Thymus (tissue), 11 donors: Measurements from ENCODE around the gene UBR4. TPM values are rescaled to one million over a fixed set of nuclear protein-coding genes. Genes with fewer than 3 reads are reported as not detected.

Experiments used
- DNase-seq, 9 donors: peaks; one replicate each; pipeline ENCODE4 v3.0.0-alpha.2; 2013; ENCODE audit warnings: low spot score in 9 of 9, low read depth in 6 of 9, missing footprints in 1 of 9
- H3K27ac ChIP-seq, 2 donors: one replicate each; pipeline ENCODE4 v1.5.1; 2013; ENCODE audit warnings: control low read depth in 1 of 2, low read depth in 1 of 2, low read length in 1 of 2, mild to moderate bottlenecking in 1 of 2, moderate library complexity in 1 of 2
- H3K27me3 ChIP-seq, 2 donors: one replicate each; pipeline ENCODE4 v1.5.1; 2013; ENCODE audit warnings: low read length in 1 of 2; ENCODE audit not compliant: control insufficient read depth in 2 of 2, insufficient read depth in 1 of 2
- H3K36me3 ChIP-seq, 2 donors: one replicate each; pipeline ENCODE4 v1.5.1; 2013; ENCODE audit warnings: low read length in 1 of 2, mild to moderate bottlenecking in 1 of 2, moderate library complexity in 1 of 2; ENCODE audit not compliant: control insufficient read depth in 2 of 2, insufficient read depth in 2 of 2
- H3K4me1 ChIP-seq, 2 donors: one replicate each; pipeline ENCODE4 v1.5.1; 2013; ENCODE audit warnings: low read length in 2 of 2; ENCODE audit not compliant: control insufficient read depth in 2 of 2, insufficient read depth in 2 of 2
- H3K4me3 ChIP-seq, 2 donors: one replicate each; pipeline ENCODE4 v1.5.1; 2013; ENCODE audit warnings: low read length in 2 of 2, control low read depth in 1 of 2, mild to moderate bottlenecking in 1 of 2
- H3K9me3 ChIP-seq, 2 donors: one replicate each; pipeline ENCODE4 v1.5.1; 2013; ENCODE audit warnings: low read length in 1 of 2, mild to moderate bottlenecking in 1 of 2; ENCODE audit not compliant: control insufficient read depth in 2 of 2, insufficient read depth in 1 of 2
- whole genome bisulfite sequencing: extraction: QIAGEN DNeasy Blood & Tissue Kit; methylation state at CpG from one replicate; pipeline ENCODE4 v1.1.7; 2013; 5-methylcytosine and 5-hydroxymethylcytosine counted together
- polyA plus RNA-seq: library from polyadenylated mRNA; stranded (reverse); fragments of 200-250 nt; gene quantifications from one replicate; pipeline ENCODE4 v1.2.3, GENCODE V29; 2013
- total RNA-seq: library from RNA; stranded (reverse); fragments of 120-200 nt; gene quantifications from one replicate; pipeline ENCODE4 v1.2.4, GENCODE V29; 2013
- donor health status: healthy.

The UBR4 gene
- total and polyA plus RNA-seq, 2 donors, result 38.3 to 165 TPM

- no peak for DNase-seq
- no peaks in the 10 kb centered on the region for H3K9me3 ChIP-seq
- H3K4me1 ChIP-seq, result no peaks in the 10 kb centered on the region
- H3K27me3 ChIP-seq, result peaks cover 0 to 12% of the 10 kb centered on the region in 2 donors
- no peaks in the 10 kb centered on the region for H3K36me3 ChIP-seq
- H3K4me3 ChIP-seq, result no peak overlapping the region
- WGBS, result 92% methylated on average over 18 of the region's 18 CpGs
- H3K27ac ChIP-seq, result no peak overlapping the region
Observed at GRCh38 chr1:19045898-19046880, 163.9 kb downstream of the UBR4 start.

- Histone ChIP-seq H3K27ac (no peak overlapping the region), H3K4me1 (no peaks in the 10 kb centered on the region), H3K36me3 (no peaks in the 10 kb centered on the region), H3K27me3 (peaks cover 0 to 15% of the 10 kb centered on the region in 2 donors), H3K4me3 (no peak overlapping the region), H3K9me3 (no peaks in the 10 kb centered on the region)
- no peak for DNase-seq
- 83% methylated on average over 24 of the region's 24 CpGs for WGBS
Observed at GRCh38 chr1:19044975-19045831, 164.9 kb downstream of the UBR4 start.

- Histone ChIP-seq H3K4me1 (no peaks in the 10 kb centered on the region), H3K9me3 (no peaks in the 10 kb centered on the region), H3K27ac (no peak overlapping the region), H3K4me3 (no peak overlapping the region), H3K27me3 (peaks cover 0 to 15% of the 10 kb centered on the region in 2 donors), H3K36me3 (no peaks in the 10 kb centered on the region)
- WGBS, result 84% methylated on average over 6 of the region's 6 CpGs
- DNase-seq, result no peak
Observed at GRCh38 chr1:19044471-19044870, 165.6 kb downstream of the UBR4 start.

- Histone ChIP-seq H3K36me3 (no peaks in the 10 kb centered on the region), H3K4me3 (no peak overlapping the region), H3K27ac (no peak overlapping the region), H3K9me3 (no peaks in the 10 kb centered on the region), H3K27me3 (peaks cover 0 to 15% of the 10 kb centered on the region in 2 donors), H3K4me1 (no peaks in the 10 kb centered on the region)
- 83% methylated on average over 16 of the region's 16 CpGs for WGBS
- DNase-seq, result no peak
Observed at GRCh38 chr1:19043579-19044443, 166.3 kb downstream of the UBR4 start.

- Histone ChIP-seq H3K27me3 (peaks cover 0 to 21% of the 10 kb centered on the region in 2 donors), H3K4me3 (no peak overlapping the region), H3K27ac (no peak overlapping the region), H3K36me3 (no peaks in the 10 kb centered on the region), H3K9me3 (no peaks in the 10 kb centered on the region), H3K4me1 (no peaks in the 10 kb centered on the region)
- 61% methylated on average over 18 of the region's 18 CpGs for WGBS
- DNase-seq, result no peak
Observed at GRCh38 chr1:19042675-19043578, 167.1 kb downstream of the UBR4 start.

GRCh38 chr1:19040010-19040680, 169.9 kb downstream of the UBR4 start:
- H3K36me3 ChIP-seq, result no peaks in the 10 kb centered on the region

GRCh38 chr1:19038732-19039131, 171.3 kb downstream of the UBR4 start:
- no peak for DNase-seq
- Histone ChIP-seq H3K27me3 (peaks cover 0 to 20% of the 10 kb centered on the region in 2 donors), H3K36me3 (no peaks in the 10 kb centered on the region), H3K4me3 (no peak overlapping the region), H3K27ac (no peak overlapping the region), H3K9me3 (no peaks in the 10 kb centered on the region), H3K4me1 (peaks cover 0 to 10% of the 10 kb centered on the region in 2 donors)
- WGBS, result 95% methylated on average over 5 of the region's 5 CpGs

More at GRCh38 chr1:19040010-19040680, 169.9 kb downstream of the UBR4 start:
- peaks cover 0 to 23% of the 10 kb centered on the region in 2 donors for H3K27me3 ChIP-seq
- DNase-seq, result no peak
- H3K4me3 ChIP-seq, result no peak overlapping the region
- no peaks in the 10 kb centered on the region for H3K4me1 ChIP-seq
- WGBS, result 88% methylated on average over 4 of the region's 4 CpGs
- no peaks in the 10 kb centered on the region for H3K9me3 ChIP-seq
- no peak overlapping the region for H3K27ac ChIP-seq
